Nephron (organoid): ENCODE measurements around the gene RPS6KC1.

Experiments used
- H3K27ac Mint-ChIP-seq, 3 experiments: 2 replicates each; pipeline ENCODE4 v1.8.0; 2020; ENCODE audit warnings: mixed read lengths in 3 of 3, mild to moderate bottlenecking in 2 of 3, moderate library complexity in 1 of 3
- H3K27me3 Mint-ChIP-seq: 2 replicates; pipeline ENCODE4 v1.8.0; 2021; ENCODE audit warnings: low read depth, mild to moderate bottlenecking, moderate library complexity, mixed read lengths
- H3K36me3 Mint-ChIP-seq: 2 replicates; pipeline ENCODE4 v1.8.0; 2020; ENCODE audit warnings: low read depth, mixed read lengths
- H3K4me1 Mint-ChIP-seq: 2 replicates; pipeline ENCODE4 v1.8.0; 2020; ENCODE audit warnings: mixed read lengths
- H3K4me3 Mint-ChIP-seq, 3 experiments: 2 replicates each; pipeline ENCODE4 v1.8.0; 2020; ENCODE audit warnings: mild to moderate bottlenecking in 3 of 3, mixed read lengths in 3 of 3, moderate library complexity in 2 of 3
- H3K9me3 Mint-ChIP-seq: 2 replicates; pipeline ENCODE4 v1.8.0; 2020; ENCODE audit warnings: mixed read lengths
- TF ChIP-seq, protein P1 (sequence below), 3 experiments: fragments of 200-600 bp; sonication (generic); IDR thresholded peaks; one replicate each; pipeline ENCODE4 v1.5.0; 2021; ENCODE audit warnings: antibody characterized with exemption in 3 of 3; ENCODE audit not compliant: unreplicated experiment in 3 of 3

The RPS6KC1 gene

DNA sequence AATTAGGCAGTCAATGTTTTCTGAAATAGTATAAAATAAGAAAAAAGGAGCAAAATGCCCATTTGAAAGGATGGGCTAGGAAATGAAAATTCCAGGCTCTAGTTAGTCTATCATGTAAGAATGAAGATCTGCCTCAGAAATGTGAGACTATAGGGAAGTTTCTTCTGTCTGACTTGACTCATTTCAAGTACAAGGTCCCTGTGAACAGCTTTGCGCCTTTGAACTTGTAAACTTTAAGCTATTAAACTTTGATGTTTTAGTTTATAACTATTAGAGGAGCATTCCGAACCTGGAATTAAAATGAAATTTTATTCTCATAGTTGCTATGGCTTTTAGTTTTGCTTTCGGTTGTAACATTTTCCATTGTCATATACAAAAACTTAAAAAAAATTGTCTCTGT, 199.4 kb downstream of the RPS6KC1 start:
- H3K9me3 Mint-ChIP-seq: no peaks in the 10 kb centered on the region
- peaks cover 2% of the 10 kb centered on the region for H3K4me1 Mint-ChIP-seq

DNA sequence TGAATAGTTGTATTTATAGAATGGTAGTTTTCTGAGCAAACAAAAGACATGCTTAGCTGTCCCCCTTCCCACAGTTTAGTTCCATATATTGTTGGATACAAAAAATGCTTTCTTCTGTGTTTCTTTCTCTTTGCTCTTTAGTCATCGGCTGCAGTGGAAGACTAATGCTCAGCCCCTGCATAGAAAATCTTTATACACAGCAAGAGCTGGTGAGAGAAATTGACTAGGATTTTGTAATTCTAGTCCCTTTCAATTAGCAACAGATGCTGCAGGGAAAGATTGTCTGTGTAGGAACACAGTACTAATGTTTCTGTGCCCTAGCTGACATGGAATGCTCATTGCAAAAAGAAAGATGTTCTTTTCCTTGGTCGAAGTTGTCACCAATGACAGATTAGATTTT, 200.9 kb downstream of the RPS6KC1 start:
- H3K4me1 Mint-ChIP-seq: no peaks in the 10 kb centered on the region

More for the DNA sequence above, 199.4 kb downstream of the RPS6KC1 start:
- H3K27me3 Mint-ChIP-seq: no peaks in the 10 kb centered on the region
- H3K27ac Mint-ChIP-seq: no peak overlapping the region
- no peak overlapping the region for H3K4me3 Mint-ChIP-seq
- no peaks in the 10 kb centered on the region for H3K36me3 Mint-ChIP-seq
- TF ChIP-seq, protein P1, sequence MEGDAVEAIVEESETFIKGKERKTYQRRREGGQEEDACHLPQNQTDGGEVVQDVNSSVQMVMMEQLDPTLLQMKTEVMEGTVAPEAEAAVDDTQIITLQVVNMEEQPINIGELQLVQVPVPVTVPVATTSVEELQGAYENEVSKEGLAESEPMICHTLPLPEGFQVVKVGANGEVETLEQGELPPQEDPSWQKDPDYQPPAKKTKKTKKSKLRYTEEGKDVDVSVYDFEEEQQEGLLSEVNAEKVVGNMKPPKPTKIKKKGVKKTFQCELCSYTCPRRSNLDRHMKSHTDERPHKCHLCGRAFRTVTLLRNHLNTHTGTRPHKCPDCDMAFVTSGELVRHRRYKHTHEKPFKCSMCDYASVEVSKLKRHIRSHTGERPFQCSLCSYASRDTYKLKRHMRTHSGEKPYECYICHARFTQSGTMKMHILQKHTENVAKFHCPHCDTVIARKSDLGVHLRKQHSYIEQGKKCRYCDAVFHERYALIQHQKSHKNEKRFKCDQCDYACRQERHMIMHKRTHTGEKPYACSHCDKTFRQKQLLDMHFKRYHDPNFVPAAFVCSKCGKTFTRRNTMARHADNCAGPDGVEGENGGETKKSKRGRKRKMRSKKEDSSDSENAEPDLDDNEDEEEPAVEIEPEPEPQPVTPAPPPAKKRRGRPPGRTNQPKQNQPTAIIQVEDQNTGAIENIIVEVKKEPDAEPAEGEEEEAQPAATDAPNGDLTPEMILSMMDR (IDR thresholded peaks at IDR 0.05; ENCODE audit: unreplicated experiment in 3 of 3): no peak

DNA sequence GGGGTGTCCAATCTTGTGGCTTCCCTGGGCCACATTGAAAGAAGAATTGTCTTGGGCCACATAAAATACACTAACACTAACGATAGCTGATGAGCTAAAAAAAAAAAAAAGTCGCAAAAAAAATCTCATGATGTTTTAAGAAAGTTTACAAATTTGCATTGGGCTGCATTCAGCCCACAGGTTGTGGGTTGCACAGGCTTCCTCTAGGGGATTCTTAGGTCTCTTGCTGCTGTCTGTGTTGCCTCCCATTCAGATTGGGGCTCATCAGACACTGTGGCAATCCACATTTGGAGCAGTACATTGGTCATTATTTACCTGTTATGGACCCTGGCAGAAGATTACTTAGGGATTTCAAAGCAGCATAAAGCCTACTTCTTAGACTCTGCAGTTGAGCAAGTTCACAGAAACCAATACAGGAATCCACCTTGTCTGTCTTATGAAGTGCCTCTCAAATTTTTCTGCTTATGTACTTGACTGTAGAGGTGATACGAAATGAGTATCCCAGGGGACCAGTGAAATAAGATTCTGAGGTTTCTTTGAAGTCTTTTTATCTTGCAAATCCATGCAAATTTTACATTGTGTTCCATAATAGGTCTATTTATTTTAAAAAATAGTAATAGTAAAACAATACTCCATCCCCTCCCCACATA, 205.5 kb downstream of the RPS6KC1 start:
- H3K27ac Mint-ChIP-seq: no peak overlapping the region
- H3K4me1 Mint-ChIP-seq: no peaks in the 10 kb centered on the region
- peaks cover 4% of the 10 kb centered on the region for H3K36me3 Mint-ChIP-seq
- H3K4me3 Mint-ChIP-seq: no peak overlapping the region
- no peaks in the 10 kb centered on the region for H3K9me3 Mint-ChIP-seq
- TF ChIP-seq, protein P1 (IDR thresholded peaks at IDR 0.05; ENCODE audit: unreplicated experiment in 3 of 3): no peak
- H3K27me3 Mint-ChIP-seq: no peaks in the 10 kb centered on the region

More for the DNA sequence above, 200.9 kb downstream of the RPS6KC1 start:
- Mint-ChIP-seq H3K4me3 (no peak overlapping the region), H3K27me3 (no peaks in the 10 kb centered on the region), H3K36me3 (no peaks in the 10 kb centered on the region), H3K27ac (no peak overlapping the region), H3K9me3 (no peaks in the 10 kb centered on the region)
- TF ChIP-seq, protein P1 (IDR thresholded peaks at IDR 0.05; ENCODE audit: unreplicated experiment in 3 of 3): no peak

DNA sequence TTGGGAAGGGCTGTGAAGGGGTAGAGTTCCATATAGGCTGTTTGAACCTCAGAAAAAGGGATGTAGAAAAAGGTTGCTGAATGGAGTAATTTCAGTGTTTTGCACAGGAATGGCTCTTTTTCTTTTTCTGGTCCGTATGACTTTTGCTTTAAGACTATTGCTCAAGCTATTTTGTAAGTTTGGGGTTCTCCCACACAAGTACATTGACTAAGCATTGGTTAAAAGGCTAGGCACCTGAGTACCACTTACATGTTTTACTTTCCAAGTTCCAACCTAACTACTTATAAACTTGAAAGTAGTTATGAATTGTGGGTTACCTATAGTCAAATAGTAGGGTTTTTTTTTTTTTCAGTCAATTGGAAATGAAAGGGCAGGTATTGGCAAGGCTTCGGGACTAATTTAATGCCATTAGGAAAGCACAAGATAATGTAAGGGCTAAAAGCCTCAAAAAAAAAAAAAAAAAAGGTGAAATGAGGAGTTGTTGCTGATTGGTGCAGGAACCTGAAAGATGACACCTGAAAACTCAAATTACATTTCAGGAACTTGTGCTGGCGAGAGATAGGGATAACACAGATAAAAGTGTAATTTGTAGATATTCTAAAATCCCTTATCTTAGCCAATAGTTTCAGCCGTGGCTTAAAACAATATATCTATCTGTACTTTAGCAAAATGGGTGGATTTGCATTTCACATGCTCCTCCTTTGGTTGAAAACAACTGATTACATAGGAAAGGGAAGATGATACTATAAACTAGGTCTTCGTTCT, 209.5 kb downstream of the RPS6KC1 start:
- no peak overlapping the region for H3K27ac Mint-ChIP-seq
- TF ChIP-seq, protein P1 (IDR thresholded peaks at IDR 0.05; ENCODE audit: unreplicated experiment in 3 of 3): no peak
- no peaks in the 10 kb centered on the region for H3K9me3 Mint-ChIP-seq
- no peaks in the 10 kb centered on the region for H3K4me1 Mint-ChIP-seq
- H3K36me3 Mint-ChIP-seq: peaks cover 14% of the 10 kb centered on the region
- no peak overlapping the region for H3K4me3 Mint-ChIP-seq
- H3K27me3 Mint-ChIP-seq: no peaks in the 10 kb centered on the region

DNA sequence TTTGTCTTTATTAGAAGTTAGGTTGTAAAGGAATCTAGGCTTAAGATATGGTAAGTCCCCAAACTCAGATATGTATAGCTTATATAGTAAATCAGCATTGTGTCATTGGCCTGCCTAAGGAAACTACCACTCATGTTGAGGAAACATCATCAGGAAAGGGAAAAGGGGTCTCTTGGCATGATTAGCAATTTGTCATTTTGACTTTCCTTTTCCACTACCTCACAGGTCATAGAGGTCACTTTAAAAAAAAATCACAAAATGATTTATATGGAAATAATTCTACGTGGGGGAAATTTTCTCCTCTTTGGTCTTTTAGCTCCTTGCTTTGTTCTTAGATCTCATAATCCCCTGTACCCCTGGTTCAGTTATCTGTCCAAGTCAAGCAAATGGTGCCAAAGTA, 213.5 kb downstream of the RPS6KC1 start:
- TF ChIP-seq, protein P1 (IDR thresholded peaks at IDR 0.05; ENCODE audit: unreplicated experiment in 3 of 3): no peak
- no peaks in the 10 kb centered on the region for H3K27me3 Mint-ChIP-seq
- no peak overlapping the region for H3K27ac Mint-ChIP-seq
- H3K4me1 Mint-ChIP-seq: no peaks in the 10 kb centered on the region
- peaks cover 42% of the 10 kb centered on the region for H3K36me3 Mint-ChIP-seq
- H3K4me3 Mint-ChIP-seq: no peak overlapping the region
- peaks cover 14% of the 10 kb centered on the region for H3K9me3 Mint-ChIP-seq
